ENCODE data around the gene MYCBP.

The MYCBP gene

GRCh38 chr1:38820860-38821259, 52.3 kb downstream of the MYCBP start:
- no peak for DNase-seq (ENCODE audit: low spot score)

- DNase-seq (ENCODE audit: low spot score): no peak
These were observed 53.6 kb downstream of the MYCBP start for GRCh38 chr1:38819516-38819915.

GRCh38 chr1:38819040-38819439, 54.1 kb downstream of the MYCBP start:
- DNase-seq (ENCODE audit: low spot score): no peak

GRCh38 chr1:38818175-38818976, 54.8 kb downstream of the MYCBP start:
- no peak for DNase-seq (ENCODE audit: low spot score)

GRCh38 chr1:38817267-38818174, 55.6 kb downstream of the MYCBP start:
- no peak for DNase-seq (ENCODE audit: low spot score)

- DNase-seq (ENCODE audit: low spot score): peak; percentile 60
These were observed 57.1 kb downstream of the MYCBP start for GRCh38 chr1:38815903-38816627.

GRCh38 chr1:38814984-38815464, 58.1 kb downstream of the MYCBP start:
- no peak for DNase-seq (ENCODE audit: low spot score)

- no peak for DNase-seq (ENCODE audit: low spot score)
These were observed 58.6 kb downstream of the MYCBP start for GRCh38 chr1:38814444-38814983.

GRCh38 chr1:38812981-38813380, 60.2 kb downstream of the MYCBP start:
- no peak for DNase-seq (ENCODE audit: low spot score)

All from hematopoietic multipotent progenitor cell treated with erythropoietin and hydrocortisone succinate and interleukin-3 and kit ligand, for 17 days (in vitro differentiated cells).